NB4 (cell line): ENCODE measurements around the gene NCSTN.
A peak's percentile ranks its signal among the peaks of the same experiment; 100 is the strongest.

Source experiments
- CTCF ChIP-seq: IDR thresholded peaks from one replicate; pipeline ENCODE4 v1.5.1; 2012; ENCODE audit warnings: low read depth, low read length
- MAX ChIP-seq: IDR thresholded peaks from 2 replicates; pipeline ENCODE4 v1.6.1; 2011; ENCODE audit warnings: low read depth, low read length
- MYC ChIP-seq: IDR thresholded peaks from 2 replicates; pipeline ENCODE4 v1.6.1; 2011; ENCODE audit warnings: low read depth, low read length
- POLR2A ChIP-seq: IDR thresholded peaks from 2 replicates; pipeline ENCODE4 v1.6.1; 2011; ENCODE audit warnings: mild to moderate bottlenecking; ENCODE audit not compliant: insufficient read length; ENCODE audit errors: extremely low read depth

- TF ChIP-seq CTCF (peak; percentile 88), POLR2A (no peak), MYC (no peak), MAX (no peak)
Observed at GRCh38 chr1:160376525-160377131, 33.4 kb downstream of the NCSTN start.
